Kidney capillary endothelial cell (primary cell): Measurements from ENCODE around the gene C1QL2.

Experiments
- DNase-seq: peaks from one replicate; pipeline ENCODE4 v3.0.0-alpha.2; 2018; ENCODE audit warnings: low spot score

The C1QL2 gene

DNA sequence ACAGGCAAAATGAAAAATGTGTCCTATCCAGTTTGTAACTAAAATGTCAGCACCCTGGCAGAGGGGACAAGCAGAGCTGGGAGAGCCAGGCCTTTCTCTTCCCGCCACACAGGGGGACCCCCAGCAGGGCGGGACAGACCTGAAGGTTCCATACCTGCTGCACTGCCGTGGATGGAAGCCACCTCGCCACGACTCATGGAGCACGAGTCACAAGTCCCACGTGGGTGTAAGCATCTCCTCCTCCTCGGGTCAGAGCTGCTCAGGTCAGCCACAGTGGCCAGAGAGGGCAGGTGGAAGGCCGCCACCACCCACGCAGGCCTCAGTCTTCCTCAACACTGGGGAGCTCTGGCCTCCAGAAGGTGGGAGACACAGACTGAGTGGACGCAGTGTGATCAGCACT, 21.0 kb downstream of the C1QL2 start:
- no peak for DNase-seq

DNA sequence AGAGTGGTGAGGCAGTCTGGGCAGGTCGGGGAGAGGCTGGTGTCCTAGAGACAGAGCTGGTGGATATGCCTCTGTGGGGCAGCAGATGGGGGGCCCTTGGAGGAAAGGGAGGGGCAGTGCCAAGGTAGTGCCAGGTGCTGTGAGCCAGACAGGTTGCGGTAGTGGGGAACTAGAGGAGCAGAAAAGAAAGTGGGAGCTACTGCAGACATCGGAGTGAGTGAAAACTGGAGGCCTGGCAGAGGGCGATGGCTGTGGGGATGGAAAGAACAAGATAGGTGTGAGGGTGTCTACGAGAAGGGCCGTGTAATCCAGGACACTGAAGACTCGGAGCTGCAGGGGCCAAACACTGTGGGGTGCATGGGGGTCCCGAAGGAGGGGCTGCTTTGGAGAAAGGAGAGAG, 21.7 kb downstream of the C1QL2 start:
- no peak for DNase-seq

DNA sequence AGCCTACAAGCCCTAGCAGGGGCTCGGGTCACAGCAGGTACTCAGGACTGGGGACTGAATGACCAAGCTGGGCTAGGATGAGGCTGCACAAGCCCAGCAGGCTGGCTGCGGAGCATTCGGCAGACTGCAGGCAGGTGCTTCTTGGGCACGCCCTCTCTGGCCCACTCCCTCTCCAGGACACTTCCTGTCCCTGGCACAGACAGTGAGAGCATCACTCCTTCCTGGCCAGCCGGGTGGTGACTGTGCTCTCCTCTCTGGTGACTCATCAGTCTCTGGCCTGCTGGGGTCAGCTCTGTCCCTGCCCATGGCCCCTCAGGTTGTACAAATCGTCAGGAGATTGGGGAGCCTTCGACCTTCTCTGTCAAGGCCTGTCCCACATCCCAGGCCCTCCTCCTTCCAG, 22.5 kb downstream of the C1QL2 start:
- no peak for DNase-seq

DNA sequence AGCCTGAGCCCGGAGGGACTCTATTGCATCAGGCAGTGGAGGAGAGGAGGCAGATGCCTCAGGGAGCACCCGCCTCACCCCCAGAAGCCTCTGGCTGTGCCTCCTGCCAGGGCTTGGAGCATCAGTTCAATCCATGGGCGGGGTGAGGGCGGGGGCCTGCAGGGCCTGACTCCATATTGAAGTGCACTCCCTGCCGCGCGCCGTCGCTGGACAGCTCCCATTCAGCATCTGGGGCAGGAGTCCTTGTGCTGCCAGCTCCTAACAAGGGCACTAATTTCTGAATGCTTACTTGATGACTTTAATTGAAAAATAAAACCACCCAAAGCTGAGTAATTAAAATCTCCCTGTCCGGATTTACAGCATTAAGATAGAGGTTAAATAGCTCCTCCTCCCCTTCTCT, 23.8 kb downstream of the C1QL2 start:
- DNase-seq = no peak

DNA sequence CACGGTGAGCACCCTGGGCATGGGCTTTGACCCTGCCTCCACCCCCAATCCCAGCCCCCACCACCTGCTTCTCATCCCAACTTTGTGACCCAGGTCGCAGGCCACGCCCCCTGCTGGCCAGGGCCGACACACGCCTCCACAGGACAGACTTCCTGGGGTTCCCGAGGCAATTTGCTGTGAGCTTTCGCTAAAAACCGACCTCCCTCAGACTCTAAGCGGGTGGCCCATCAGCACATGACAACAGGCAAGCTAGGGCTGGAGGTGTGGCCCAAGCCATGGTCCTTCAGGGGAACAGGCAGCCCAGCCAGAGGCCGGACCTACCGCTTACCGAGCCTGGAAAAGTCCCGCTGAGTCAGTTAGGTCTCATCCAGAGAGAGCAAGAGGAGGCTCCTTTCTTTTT, 31.9 kb downstream of the C1QL2 start:
- peak; percentile 4 for DNase-seq

DNA sequence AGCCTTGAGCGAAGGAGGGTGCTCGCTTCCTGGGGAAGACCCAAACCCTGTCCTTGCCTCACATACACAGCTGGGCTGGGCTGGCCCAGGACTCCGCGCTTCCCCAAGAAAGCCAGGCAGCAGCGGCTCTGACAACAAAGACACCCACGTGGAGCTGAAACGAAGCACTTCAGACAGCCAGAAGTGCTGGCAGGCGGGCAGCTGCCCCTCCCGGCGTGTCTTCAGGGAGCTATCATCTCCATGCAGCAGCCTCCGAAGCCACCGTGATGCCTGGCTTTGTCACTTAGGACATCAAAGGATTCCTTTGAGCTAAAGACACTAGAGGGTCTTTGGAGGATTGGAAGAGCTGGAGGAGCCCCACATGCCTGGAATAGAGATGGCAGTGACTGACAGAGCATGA, 35.2 kb downstream of the C1QL2 start:
- DNase-seq = no peak

DNA sequence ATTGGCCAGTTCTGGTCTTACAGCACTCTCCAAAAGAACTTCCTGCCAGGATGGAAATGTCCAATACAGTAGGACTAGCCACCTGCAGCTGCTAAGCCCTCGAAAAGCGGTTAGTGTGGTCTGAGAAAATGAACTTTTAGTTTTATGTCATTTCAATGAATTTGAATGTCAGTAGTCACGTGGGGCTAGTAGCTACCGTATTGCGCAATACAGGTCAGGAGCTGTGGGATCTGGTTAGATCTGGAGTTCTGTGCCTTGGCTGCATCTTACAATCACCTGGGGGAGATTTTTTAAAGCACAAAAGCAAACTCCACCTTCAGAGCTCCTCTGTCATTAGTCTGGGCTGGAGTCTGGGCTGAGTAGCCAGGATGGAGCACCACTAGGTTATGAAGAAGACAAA, 35.9 kb downstream of the C1QL2 start:
- no peak for DNase-seq

DNA sequence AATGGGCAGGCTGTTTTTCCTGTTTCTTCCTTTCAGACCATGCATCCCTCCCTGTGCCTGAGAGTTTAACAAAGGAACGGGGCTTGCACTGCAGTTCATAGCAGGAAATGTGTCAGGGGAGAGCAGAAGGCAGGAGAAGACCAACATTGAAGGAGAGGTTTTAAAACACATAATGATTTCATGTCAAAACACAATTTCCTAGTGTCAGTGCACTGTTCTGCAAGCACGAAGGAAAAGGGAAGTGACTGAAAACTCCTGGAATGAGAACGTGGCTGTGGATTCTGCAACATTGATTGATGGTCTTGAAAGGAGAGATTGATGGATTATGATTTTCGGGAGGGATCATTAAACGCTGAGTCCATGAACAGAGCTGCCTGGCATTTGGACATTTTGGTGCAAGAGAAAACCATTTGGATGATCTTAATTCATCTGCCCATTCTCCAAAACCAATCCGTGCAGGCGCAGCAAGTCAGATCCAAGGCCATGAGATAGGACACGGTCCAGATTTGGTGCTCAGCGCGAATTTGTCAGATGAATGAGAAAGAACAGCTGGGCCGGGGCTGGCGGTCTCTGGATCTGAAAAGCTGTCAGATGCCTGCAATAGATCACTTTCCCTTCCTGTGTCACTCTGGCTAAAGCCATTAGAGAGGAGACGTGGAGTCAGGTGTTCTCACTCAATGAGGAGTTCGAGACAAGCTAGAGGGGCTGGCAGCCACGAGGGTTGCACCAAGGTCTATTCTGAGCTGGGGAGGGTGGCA, 38.4 kb downstream of the C1QL2 start:
- no peak for DNase-seq

DNA sequence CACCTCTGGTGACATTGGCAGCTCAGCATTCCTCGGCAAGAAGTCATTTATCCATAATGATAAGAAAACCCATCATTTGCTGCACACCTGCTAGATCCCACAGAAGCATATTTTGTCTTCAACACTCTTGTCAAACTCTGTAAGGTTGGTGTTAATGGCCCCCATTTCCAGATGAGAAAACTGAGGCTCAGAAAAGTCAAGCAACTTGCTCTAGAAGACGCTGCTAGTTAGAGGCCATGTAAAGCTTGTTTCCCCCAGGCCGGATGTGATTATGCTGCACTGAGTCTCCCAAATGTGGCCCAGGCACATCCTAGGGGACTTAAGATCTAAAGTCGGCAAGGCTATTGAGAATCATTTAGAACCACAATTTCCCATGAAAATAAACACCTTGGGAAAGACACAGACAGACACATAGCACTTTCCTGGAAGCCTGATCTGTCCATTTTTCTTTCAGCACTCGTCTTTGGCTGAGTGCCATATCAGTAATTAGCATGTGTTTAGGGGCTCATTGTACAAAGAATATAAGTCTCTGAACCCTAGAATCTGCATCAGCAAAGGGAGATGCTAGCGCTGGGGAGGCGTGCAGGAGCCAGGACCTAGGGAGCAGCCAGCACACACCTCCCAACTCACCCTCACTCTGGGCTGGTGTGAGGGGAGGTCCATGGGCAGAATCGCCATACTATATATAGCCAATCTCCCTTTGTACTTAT, 39.3 kb downstream of the C1QL2 start:
- no peak for DNase-seq

DNA sequence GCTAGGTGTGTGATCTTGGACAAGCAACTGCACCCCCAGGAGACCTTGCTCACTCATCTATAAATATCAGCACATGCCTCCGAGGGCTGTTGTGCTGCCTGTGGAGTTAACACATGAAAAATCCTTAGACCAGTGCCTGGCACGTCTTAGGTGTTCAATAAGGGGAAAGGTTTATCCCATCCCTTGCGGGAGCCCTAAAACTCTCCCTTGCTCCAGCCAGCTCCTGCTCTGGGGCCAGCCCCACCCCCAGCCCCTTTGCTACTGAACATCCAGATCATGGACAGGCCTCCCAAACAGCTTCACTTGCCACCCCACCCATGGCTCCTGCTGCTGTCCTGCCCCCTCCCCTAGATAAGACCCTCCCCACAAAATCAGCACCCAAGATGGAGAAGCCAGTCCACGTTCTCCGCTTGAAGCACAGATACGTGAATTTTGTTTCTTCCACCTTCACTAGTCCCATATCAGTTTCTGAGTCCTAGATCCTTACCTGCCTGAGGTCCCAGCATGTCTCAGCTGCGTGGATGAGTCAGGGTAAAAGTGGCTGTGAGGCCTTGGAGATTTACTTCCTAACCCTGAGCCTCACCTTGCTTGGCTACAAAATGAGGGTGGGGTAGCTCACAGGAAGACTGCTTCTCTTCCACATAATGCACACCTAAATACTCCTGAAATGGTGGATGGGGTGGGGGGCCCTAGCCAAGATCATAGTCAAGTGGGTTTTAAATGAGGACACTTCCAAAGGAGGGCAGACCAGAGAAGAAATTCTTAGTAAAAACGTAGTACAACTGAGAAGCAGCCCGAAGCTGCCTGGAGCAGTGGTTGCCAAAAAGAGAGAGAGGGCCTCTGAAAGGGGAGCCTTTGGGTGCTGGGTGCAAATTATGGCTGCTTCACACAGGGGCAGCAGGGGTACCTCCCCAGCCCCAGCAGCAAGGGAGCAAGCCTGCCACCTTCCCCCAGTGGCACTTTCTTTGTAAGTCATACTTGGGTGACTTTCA, 40.4 kb downstream of the C1QL2 start:
- no peak for DNase-seq

DNA sequence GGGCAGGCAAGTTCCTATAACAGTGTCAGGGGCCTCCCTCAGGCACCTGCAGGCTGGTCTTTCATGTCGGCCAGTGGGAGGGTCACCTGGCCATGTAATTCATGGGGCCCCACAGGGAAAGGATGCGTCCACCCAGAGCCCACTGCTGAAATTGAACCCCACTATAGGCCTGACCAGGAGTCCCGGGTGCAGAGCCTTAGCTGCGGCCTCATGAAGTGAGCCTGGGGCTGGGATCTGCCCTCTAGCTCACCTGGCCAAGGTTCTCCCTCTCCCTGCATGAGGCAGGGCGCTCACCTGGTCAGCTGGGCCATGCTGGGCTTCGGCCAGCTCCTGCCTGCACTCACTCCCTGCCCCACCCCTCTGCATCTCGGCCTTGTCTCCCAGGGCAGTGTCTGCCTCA, 41.1 kb downstream of the C1QL2 start:
- DNase-seq = no peak

DNA sequence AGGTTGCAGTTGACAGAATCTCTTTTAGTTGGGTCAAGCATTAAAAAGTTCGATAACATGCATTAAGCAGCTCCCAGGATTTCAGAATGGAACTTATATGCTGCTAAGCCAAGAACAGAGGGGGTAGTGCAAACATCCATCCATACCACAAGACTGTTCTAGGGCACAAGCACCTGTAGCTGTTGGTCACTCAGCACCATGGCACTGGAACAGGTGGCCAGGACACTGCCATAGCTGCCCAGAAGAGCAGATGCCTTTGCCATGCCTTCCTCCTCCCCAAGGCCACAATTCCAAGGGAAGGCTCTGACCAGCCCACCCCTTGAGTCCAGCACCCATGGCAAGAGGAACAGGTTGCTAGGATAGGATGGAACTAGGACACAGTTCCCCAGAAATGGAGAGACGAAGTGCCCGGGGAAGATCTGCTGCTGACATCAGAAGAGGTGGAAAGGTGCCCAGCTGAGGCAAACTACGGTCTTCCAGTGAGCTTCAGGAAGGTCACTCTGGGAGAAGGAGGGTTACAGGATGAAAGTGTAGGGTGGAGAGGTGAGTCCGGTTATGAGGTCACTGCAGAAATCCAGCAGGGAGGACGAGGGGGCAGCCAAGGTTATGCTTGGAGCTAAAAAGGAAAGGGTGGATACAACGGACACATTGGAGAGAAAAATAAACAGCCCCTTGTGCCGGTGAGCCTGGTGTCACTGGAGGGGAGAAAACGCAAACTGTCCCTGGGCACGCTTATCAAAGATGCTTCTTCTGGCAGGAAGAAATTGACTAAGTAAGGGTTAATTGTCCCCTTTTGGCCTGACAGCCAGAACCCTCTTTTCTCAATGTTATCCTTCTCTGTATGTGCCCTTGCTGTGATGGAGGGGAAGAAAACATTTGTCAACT, 41.9 kb downstream of the C1QL2 start:
- DNase-seq = no peak

DNA sequence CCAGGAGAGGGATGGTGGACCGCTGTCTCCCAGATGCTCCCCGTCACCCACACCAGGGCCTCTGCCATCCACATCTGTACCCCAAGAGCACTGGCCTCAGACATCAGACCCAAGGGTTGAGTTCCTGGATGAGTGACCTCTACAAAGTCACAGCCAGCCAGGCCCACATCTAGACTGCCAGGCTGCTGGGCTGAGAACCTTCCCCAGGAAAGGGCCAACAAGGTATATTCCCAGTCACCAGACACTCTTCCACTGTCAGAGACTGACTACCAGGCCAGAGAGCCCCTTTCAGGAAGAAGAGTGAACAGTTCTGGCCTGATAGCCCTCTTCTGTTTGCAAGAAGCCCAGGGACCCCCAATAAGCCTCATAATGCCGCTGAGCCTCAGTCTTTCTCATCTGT, 44.3 kb downstream of the C1QL2 start:
- DNase-seq = no peak

DNA sequence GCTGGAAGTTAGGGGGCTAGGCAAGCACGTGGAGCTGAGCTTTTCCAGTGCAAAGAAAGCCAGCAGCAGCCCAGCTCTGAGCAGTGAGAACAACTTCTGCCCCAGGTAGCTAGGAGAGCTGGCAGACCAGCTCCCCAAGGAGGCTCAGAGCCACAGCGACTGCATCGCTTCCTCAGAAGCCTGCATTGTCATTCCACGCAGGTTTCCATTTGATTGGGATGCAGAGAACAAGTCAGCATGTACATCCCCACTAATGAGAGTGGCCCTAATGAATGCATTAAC, 45.1 kb downstream of the C1QL2 start:
- no peak for DNase-seq

DNA sequence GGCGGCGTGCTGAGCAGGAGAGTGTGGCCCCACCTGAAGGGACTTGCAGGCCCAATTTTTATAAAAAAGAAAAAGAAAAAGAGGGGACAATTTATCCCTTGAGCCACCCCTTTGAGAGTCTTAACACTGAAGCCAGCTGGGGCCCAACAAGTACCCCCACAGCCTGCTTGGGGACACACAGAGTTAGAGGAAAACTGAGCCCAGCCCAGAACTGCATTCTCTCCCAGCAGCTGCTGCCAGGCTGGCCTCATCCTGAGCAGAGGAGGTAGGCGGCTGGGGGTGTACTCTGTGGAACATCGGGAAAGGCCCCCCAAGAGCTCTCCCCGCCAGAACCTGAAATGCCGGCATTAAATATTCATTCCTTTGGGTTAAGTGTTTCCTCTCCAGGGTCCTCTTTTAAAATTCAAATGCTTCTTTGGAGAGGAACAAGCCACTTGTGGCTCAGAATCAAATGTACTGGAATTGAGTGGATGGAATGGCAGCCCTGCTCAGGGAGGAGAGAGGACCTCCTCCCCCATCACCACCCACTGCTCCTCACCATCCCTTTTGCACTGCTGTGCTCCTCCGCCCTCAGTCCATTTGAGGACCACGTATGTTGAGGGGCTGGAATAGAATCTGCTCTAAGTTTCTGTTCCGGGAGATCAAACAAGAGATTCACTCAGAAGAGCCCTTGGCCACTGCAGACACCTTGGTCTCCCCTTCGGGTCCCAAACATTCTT, 45.6 kb downstream of the C1QL2 start:
- DNase-seq = no peak

DNA sequence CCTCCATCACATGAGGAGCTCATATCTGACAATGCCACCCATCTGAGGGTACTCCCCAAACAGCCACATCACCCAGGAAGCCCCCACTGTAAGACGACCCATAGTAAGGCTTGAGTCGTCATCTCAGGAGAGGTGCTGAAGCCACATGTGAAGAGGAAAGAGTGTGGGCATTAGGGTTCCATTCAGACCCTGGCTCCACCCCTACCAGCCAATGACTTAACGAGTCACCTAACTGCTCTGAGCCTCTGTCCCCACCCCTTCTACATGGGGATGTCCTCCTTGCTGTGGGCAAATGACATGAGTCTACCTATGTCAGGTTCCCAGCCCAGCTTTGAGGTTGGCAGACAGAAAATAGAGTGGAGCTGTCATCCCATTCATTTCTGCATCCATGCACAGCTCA, 46.3 kb downstream of the C1QL2 start:
- DNase-seq = no peak

DNA sequence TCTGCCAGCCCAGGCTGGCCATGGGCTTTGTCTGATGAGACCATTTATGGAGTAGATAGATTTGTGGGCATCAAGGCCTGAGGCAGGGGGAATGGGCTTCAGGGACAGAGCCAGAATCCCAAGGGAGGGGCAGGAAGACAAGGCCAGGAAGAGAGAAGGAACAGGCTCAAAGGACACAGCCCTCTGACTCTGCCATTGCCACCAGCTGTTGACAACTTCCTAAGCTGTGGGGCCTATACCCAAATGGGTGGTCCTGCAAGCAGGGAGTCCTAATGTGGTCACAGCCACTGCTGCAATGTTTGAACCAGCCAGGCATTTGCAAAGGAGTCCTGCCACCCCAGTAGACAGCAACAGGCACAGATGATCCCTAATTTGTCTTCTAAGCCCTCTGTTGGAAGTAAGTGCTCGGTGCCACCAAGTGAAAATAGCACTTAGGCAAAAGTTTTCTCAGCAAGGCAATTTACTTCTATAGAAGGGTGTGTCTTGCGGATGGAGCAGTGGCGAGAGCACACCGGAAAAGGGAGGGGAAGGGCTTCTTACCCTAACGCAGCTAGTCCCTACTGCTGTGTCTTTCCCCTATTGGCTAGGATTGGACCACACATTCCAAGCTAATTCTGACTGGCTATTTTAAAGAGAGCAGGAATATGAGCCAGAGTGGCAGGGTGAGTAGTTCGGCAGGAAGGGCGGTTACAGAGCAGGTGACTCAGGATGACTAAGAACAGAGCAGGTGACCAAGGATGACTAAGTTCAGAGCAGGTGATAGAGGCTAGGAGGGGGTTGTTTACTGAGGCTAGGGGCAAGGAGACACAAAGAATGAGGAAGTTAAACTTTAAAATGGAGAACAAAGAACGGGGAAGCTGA, 47.2 kb downstream of the C1QL2 start:
- DNase-seq = no peak

DNA sequence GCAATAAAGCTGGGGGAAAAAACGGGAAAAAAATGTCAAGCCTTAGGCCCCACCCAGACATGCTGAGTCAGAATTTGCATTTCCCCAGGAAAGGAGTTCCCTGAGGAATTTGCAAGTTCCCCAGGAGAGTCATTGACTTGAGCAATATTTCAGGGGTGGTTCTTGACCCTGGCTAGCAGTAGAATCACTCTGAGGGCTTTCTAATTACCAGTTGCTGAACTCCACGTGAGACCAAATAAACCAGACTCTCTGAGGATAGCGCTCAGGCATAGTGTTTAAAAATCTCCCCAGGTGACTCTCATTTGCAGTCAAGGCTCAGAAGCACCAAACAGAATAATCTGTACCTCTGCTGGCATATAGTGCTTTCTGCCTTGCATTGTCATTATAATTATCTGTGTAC, 48.7 kb downstream of the C1QL2 start:
- no peak for DNase-seq

DNA sequence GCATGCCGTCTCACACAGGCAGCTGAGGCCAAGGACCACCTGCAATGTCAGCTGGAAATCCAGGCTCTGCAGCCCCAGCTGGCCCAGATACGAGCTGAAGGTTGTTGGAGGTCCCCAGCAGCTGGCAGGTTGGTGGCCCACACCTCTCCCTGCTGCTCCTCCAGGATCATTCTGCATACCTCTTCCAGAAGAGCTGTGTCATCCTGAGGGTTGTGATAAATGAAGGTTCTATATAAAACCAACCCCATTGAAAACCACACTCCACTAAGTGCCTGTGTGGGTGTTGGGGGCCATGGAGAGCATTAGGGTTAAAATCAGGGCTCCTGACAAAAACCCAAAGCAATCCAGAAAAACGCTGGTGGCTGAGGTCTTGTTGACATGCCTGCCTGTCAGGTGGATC, 50.4 kb downstream of the C1QL2 start:
- no peak for DNase-seq

DNA sequence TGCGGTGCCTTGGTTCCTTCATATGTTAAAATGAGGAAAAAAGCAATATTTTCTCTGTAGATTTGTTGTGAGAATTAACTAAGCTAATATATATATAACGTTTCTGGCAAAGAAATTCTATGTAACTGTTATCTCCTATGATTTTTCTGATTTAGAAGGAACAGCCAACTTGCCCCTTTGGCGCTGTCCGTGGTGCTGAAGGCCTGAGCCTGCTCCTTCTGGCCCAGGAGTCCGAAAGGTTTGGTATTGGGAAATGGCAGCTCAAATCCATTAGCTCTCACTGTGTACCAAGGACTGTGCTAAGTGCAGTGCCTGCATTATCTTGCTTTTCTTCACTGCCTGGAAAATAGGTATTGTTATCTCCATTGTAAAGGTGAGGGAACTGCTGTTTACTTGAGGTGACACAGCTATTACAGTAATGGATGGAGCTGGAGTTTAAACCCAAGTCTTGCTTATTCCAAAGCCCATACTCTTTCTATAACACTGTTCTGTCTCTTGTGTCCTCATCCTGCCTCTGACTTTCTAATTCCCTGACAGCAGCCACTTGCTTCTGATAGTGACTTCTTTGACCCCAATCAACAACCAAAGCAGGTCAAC, 52.2 kb downstream of the C1QL2 start:
- DNase-seq = peak; percentile 26
